Endothelial cell of umbilical vein (primary cell): ENCODE data around the gene GPR4. TPM values are rescaled to one million over a fixed set of nuclear protein-coding genes. Genes with fewer than 3 reads are reported as not detected.

Source experiments
- Bru-seq: library from RNA; stranded (reverse); fragments of 400-500 nt; gene quantifications from one replicate; lab custom pipeline; 2021; lab: Mats Ljungman, UMichigan
- BruChase-seq, 2 experiments: library from RNA; stranded (reverse); fragments of 400-500 nt; gene quantifications; one replicate each; lab custom pipeline; 2021; lab: Mats Ljungman, UMichigan
- BruUV-seq: library from RNA; stranded (reverse); fragments of 400-500 nt; replicated peaks from 2 replicates; lab custom pipeline; 2021; lab: Mats Ljungman, UMichigan
- CTCF ChIA-PET: fragments of 300-600, 350-600 bp; sonication (Branson Sonifier 250); formaldehyde crosslinking; loops from one replicate; lab custom pipeline; 2021; ENCODE audit warnings: antibody characterized with exemption, inconsistent platforms; lab: Charles Lee
- POLR2A ChIA-PET: fragments of 300-600, 350-600 bp; sonication (Branson Sonifier 250); formaldehyde crosslinking; loops from one replicate; lab custom pipeline; 2021; ENCODE audit warnings: antibody characterized with exemption, inconsistent platforms; lab: Charles Lee
- DNase-seq: peaks from one replicate; pipeline ENCODE4 v3.0.0-alpha.2; 2011; ENCODE audit warnings: low read depth, low spot score
- FAIRE-seq: peaks from 2 replicates; lab custom pipeline; 2011; peaks lifted over from hg19 to GRCh38; lab: Jason Lieb, UNC
- H2AFZ ChIP-seq: 2 replicates; pipeline ENCODE4 v1.6.0; 2012; ENCODE audit warnings: low read depth, low read length, control low read depth, inconsistent platforms
- H3K27ac ChIP-seq: 2 replicates; pipeline ENCODE4 v1.5.1; 2011; ENCODE audit warnings: low read depth, mild to moderate bottlenecking, control low read depth, low read length, moderate library complexity; ENCODE audit not compliant: insufficient read depth
- H3K27me3 ChIP-seq, 2 experiments: 2 replicates each; pipeline versions ENCODE4 v1.6.0 to v1.6.1; 2011; ENCODE audit warnings: low read length in 2 of 2, mixed read lengths in 1 of 2; ENCODE audit not compliant: control insufficient read depth in 2 of 2, insufficient read depth in 2 of 2
- H3K36me3 ChIP-seq, 2 experiments: 2 replicates in 1 of 2; 3 replicates in 1 of 2; pipeline ENCODE4 v1.5.1; 2011; ENCODE audit warnings: low read length in 2 of 2, mild to moderate bottlenecking in 1 of 2, moderate library complexity in 1 of 2; ENCODE audit not compliant: control insufficient read depth in 2 of 2, insufficient read depth in 2 of 2; ENCODE audit errors: extremely low read depth in 1 of 2
- H3K4me1 ChIP-seq: 3 replicates; pipeline ENCODE4 v1.5.1; 2011; ENCODE audit warnings: mild to moderate bottlenecking, low read length; ENCODE audit not compliant: control insufficient read depth, insufficient read depth; ENCODE audit errors: extremely low read depth
- H3K4me2 ChIP-seq: 2 replicates; pipeline ENCODE4 v1.6.1; 2011; ENCODE audit warnings: low read length, control low read depth, mixed read lengths; ENCODE audit not compliant: insufficient read depth
- H3K4me3 ChIP-seq, 3 experiments: fragments of 200-600 bp in 1 of 3; sonication (generic), shearing (Covaris generic) in 1 of 3; replicated peaks in 1 of 3; 2 replicates each; pipeline ENCODE4 v1.5.1; 2011 to 2016; ENCODE audit warnings: control low read depth in 3 of 3, low read length in 3 of 3, mild to moderate bottlenecking in 2 of 3, inconsistent platforms in 1 of 3, low read depth in 1 of 3, moderate library complexity in 1 of 3; ENCODE audit not compliant: insufficient read depth in 1 of 3
- H3K79me2 ChIP-seq: 2 replicates; pipeline ENCODE4 v1.6.0; 2012; ENCODE audit warnings: low read length, inconsistent platforms; ENCODE audit not compliant: control insufficient read depth, insufficient read depth
- H3K9ac ChIP-seq: replicated peaks from 2 replicates; pipeline ENCODE3; 2011; ENCODE audit warnings: low read length, control low read depth; ENCODE audit not compliant: insufficient read depth; ENCODE audit errors: extremely low read depth
- H3K9me1 ChIP-seq: replicated peaks from 3 replicates; pipeline ENCODE4 v1.6.0; 2011; ENCODE audit warnings: mild to moderate bottlenecking, low read length; ENCODE audit not compliant: control insufficient read depth, insufficient read depth; ENCODE audit errors: extremely low read depth
- H3K9me3 ChIP-seq: replicated peaks from 2 replicates; pipeline ENCODE4 v1.5.1; 2012; ENCODE audit warnings: low read length, inconsistent platforms; ENCODE audit not compliant: control insufficient read depth, insufficient read depth
- H4K20me1 ChIP-seq: replicated peaks from 2 replicates; pipeline ENCODE3; 2011; ENCODE audit warnings: mild to moderate bottlenecking, low read length; ENCODE audit not compliant: control insufficient read depth, insufficient read depth; ENCODE audit errors: extremely low read depth
- CTCF ChIP-seq, 2 donors: IDR thresholded peaks; 1 replicate in 1 of 2; 2 replicates in 1 of 2; pipeline ENCODE4 v1.5.1; 2011; ENCODE audit warnings: low read length in 2 of 2, mild to moderate bottlenecking in 2 of 2, moderate library complexity in 2 of 2, control low read depth in 1 of 2, inconsistent platforms in 1 of 2, low read depth in 1 of 2; ENCODE audit not compliant: insufficient read depth in 1 of 2; ENCODE audit errors: extremely low read depth in 1 of 2
- EZH2 ChIP-seq: IDR thresholded peaks from 2 replicates; pipeline ENCODE4 v1.6.1; 2012; ENCODE audit warnings: borderline replicate concordance, low read depth, mild to moderate bottlenecking, moderate library complexity, low read length, inconsistent platforms; ENCODE audit not compliant: severe bottlenecking
- FOS ChIP-seq: IDR thresholded peaks from 2 replicates; pipeline ENCODE4 v1.6.1; 2011; ENCODE audit warnings: mild to moderate bottlenecking, low read length, moderate library complexity, borderline replicate concordance; ENCODE audit not compliant: insufficient read depth
- GATA2 ChIP-seq: IDR thresholded peaks from 2 replicates; pipeline ENCODE4 v1.7.0; 2011; ENCODE audit warnings: low read depth, mild to moderate bottlenecking, moderate library complexity, mixed read lengths, low read length; ENCODE audit not compliant: insufficient read length, insufficient read depth
- JUN ChIP-seq: IDR thresholded peaks from 2 replicates; pipeline ENCODE4 v1.6.1; 2011; ENCODE audit warnings: borderline replicate concordance, low read depth; ENCODE audit not compliant: insufficient read length, insufficient read depth
- MAX ChIP-seq: IDR thresholded peaks from 2 replicates; pipeline ENCODE4 v1.6.1; 2011; ENCODE audit not compliant: insufficient read depth, insufficient read length
- MYC ChIP-seq: IDR thresholded peaks from one replicate; pipeline ENCODE4 v1.6.1; 2011; ENCODE audit warnings: mild to moderate bottlenecking, low read depth, low read length
- POLR2A ChIP-seq: IDR thresholded peaks from 2 replicates; pipeline ENCODE4 v1.6.1; 2012; ENCODE audit warnings: low read depth, mild to moderate bottlenecking, control low read depth, low read length
- POLR2AphosphoS5 ChIP-seq: IDR thresholded peaks from 2 replicates; pipeline ENCODE4 v1.6.1; 2012; ENCODE audit warnings: low read depth, mild to moderate bottlenecking, control low read depth, low read length, moderate library complexity; ENCODE audit not compliant: insufficient read depth
- dilution Hi-C: fragments of 300-500 bp; cut with MboI; formaldehyde crosslinking; loops from one replicate; pipeline ENCODE4 v1.15.0; 2019; ENCODE audit warnings: low sequenced_read_pairs; ENCODE audit not compliant: extremely low pct_ligation_motif_present
- intact Hi-C: fragments of 100-400 bp; cut with micrococcal nuclease; formaldehyde crosslinking; loops from one replicate; pipeline ENCODE4 v1.10.0; 2022
- long read RNA-seq: library from polyadenylated mRNA; stranded (forward); transcript quantifications from one replicate; pipeline ENCODE4 v2.0.0, GENCODE V29; 2021
- polyA minus RNA-seq, 3 experiments: library from RNA; depleted of rRNA, polyadenylated mRNA; stranded (reverse); fragments of >200 nt; gene quantifications; 1 replicate in 1 of 3; 2 replicates in 2 of 3; pipeline ENCODE4 v1.2.3, GENCODE V29; 2011
- polyA plus RNA-seq, 4 experiments: library from polyadenylated mRNA; depleted of rRNA in 3 of 4; stranded (reverse) in 3 of 4; unstranded in 1 of 4; fragments of >200 nt; gene quantifications; 2 replicates each; pipeline versions ENCODE4 v1.2.1 to v1.2.3, GENCODE V29; 2011 to 2012; ENCODE audit warnings: missing spikeins in 1 of 4
- total RNA-seq: library from RNA; stranded (reverse); gene quantifications from 2 replicates; pipeline ENCODE4 v1.2.3, GENCODE V29; 2021

GPR4 gene
- total RNA-seq: 26.7 and 30.3 TPM in 2 replicates
- 13.4 and 17.9 TPM in 2 replicates for polyA plus RNA-seq
- 9.8 and 13.2 TPM in 2 replicates for polyA plus RNA-seq (2011; cell fraction: cytosol; rRNA removed)
- 6.1 and 14.3 TPM in 2 replicates for polyA plus RNA-seq (2011; cell fraction: nucleus; rRNA removed)
- polyA plus RNA-seq (2012): 13.1 and 37.5 TPM in 2 replicates
- polyA minus RNA-seq: 5.6 and 6.7 TPM in 2 replicates
- polyA minus RNA-seq (2011; cell fraction: cytosol; rRNA and poly(A)+ RNA removed): not detected
- 3.5 and 6.2 TPM in 2 replicates for polyA minus RNA-seq (2011; cell fraction: nucleus; rRNA and poly(A)+ RNA removed)
- Bru-seq, nascent RNA: percentile 74 among the genes with signal in this experiment
- percentile 97 among the genes with signal in this experiment for BruChase-seq, experiment 1, labeled RNA remaining after a 6-hour chase
- percentile 93 among the genes with signal in this experiment for BruChase-seq, experiment 2, labeled RNA remaining after a 2-hour chase
- long read RNA-seq, transcript GPR4-201 (2 exons, 3,048 nt): major isoform, 22 of 45 reads
- long read RNA-seq, partial matches to known transcripts: 0 of 45 reads
- long read RNA-seq, other reads (novel, unspliced or antisense): 23 of 45 reads

- peaks cover 37% of the 10 kb centered on the region for H3K79me2 ChIP-seq
- TF ChIP-seq GATA2 (no peak), CTCF (IDR thresholded peaks at IDR 0.05; ENCODE audit: extremely low read depth in 1 of 2, insufficient read depth in 1 of 2, low read depth in 1 of 2, low read length in 2 of 2) (no peak), EZH2 (no peak), MAX (no peak), POLR2A (peak; percentile 59), MYC (no peak), JUN (no peak), FOS (peak; percentile 2), POLR2AphosphoS5 (peak; percentile 59)
- H3K9me1 ChIP-seq: no peaks in the 10 kb centered on the region
- CTCF ChIA-PET: interaction anchor here (1.0 to 6.6 kb wide), 5 partner anchors 14 to 123 kb away, joined by 3 to 81 read pairs (median 4); no protein-coding TSS in a partner anchor
- peaks cover 52% of the 10 kb centered on the region for H3K4me1 ChIP-seq
- dilution Hi-C loops (no loop called here), intact Hi-C loops (loop anchor here (1.0 kb wide), 1 partner anchor 9 kb away; no protein-coding TSS in a partner anchor)
- peak within 1 kb of the TSS; percentile 9 for H3K27ac ChIP-seq
- H3K36me3 ChIP-seq: no peaks in the 10 kb centered on the region
- H3K27me3 ChIP-seq: no peaks in the 10 kb centered on the region
- H2AFZ ChIP-seq: peak within 1 kb of the TSS; percentile 76
- no peaks in the 10 kb centered on the region for H4K20me1 ChIP-seq
- POLR2A ChIA-PET: no interaction called here
- peak within 1 kb of the TSS; percentile 66 for H3K9ac ChIP-seq
- no peaks in the 10 kb centered on the region for H3K9me3 ChIP-seq
- BruUV-seq: no TSS peak
- no peak for FAIRE-seq
- peak within 1 kb of the TSS; percentile 53 to 84 (median 80) for H3K4me3 ChIP-seq
- DNase-seq: no peak
- H3K4me2 ChIP-seq: peak within 1 kb of the TSS; percentile 90
These were observed at the start of gene GPR4 for GRCh38 chr19:45601524-45602374. Gene GPR4 (minus strand): TSS chr19:45602212. CDS start chr19:45591866, 10,346 bp downstream.
